ENCODE measurements around the gene ATP7B. TPM values are rescaled to one million over a fixed set of nuclear protein-coding genes. Genes with fewer than 3 reads are reported as not detected.

ATP7B gene
- total and polyA plus RNA-seq, 2 donors (not counting 3 experiments of a cell fraction or from before 2014, with no cell fraction given) = 4.2 to 8.0 TPM

DNA sequence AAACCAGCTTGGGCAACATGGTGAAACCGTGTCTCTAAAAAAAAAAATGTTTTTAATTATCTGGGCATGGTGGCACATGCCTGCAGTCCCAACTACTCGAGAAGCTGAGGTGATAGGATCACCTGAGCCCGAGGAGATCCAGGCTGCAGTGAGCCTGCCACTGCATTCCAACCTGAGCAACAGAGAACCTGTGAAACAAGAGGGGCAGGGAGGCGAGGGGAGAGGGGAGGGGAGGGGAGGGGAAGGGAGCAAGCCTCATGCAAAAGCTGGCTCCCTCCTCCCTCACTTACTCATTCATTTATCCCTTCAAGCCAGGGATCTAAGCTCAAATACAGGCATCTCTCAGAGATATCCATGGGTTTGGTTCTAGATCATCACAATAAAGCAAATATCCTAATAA is 8.9 kb downstream of the ATP7B start:
- no peak for FAIRE-seq
- dilution Hi-C loops (cut with MboI; ENCODE audit: extremely low pct_ligation_motif_present, low sequenced_read_pairs) (no loop called here), intact Hi-C loops (cut with micrococcal nuclease) (loop anchor here (5.0 kb wide), 1 partner anchor 235 kb away; no protein-coding TSS in a partner anchor)
- H3K27ac ChIP-seq (ENCODE audit: insufficient read depth, low read depth, low read length) = no peak overlapping the region
- H2AFZ ChIP-seq (ENCODE audit: low read depth, low read length) = no peak overlapping the region
- no peaks in the 10 kb centered on the region for H3K4me1 ChIP-seq (ENCODE audit: control insufficient read depth, extremely low read depth, insufficient read depth, low read length)
- no peaks in the 10 kb centered on the region for H4K20me1 ChIP-seq (replicated peaks; ENCODE audit: control insufficient read depth, extremely low read depth, insufficient read depth, low read length)
- no peak overlapping the region for H3K4me2 ChIP-seq (ENCODE audit: insufficient read depth, low read length)
- H3K79me2 ChIP-seq (ENCODE audit: control insufficient read depth, insufficient read depth, low read length) = no peaks in the 10 kb centered on the region
- ChIA-PET CTCF (interaction anchor here (1.1 to 6.7 kb wide), 4 partner anchors 10 to 448 kb away, joined by 3 to 45 read pairs (median 9); partner anchors contain the start of genes ALG11 and NEK5), POLR2A (no interaction called here)
- no peaks in the 10 kb centered on the region for H3K36me3 ChIP-seq (ENCODE audit: control insufficient read depth in 2 of 2, extremely low read depth in 1 of 2, insufficient read depth in 2 of 2, low read length in 2 of 2)
- no peak overlapping the region for H3K4me3 ChIP-seq (replicated peaks in 1 of 3; ENCODE audit: insufficient read depth in 1 of 3, low read depth in 1 of 3, low read length in 3 of 3)
- H3K9ac ChIP-seq (replicated peaks; ENCODE audit: extremely low read depth, insufficient read depth, low read length) = no peak overlapping the region
- DNase-seq (ENCODE audit: low read depth, low spot score) = no peak
- H3K27me3 ChIP-seq (ENCODE audit: control insufficient read depth in 2 of 2, insufficient read depth in 2 of 2, low read length in 2 of 2) = peaks cover 2 to 6% of the 10 kb centered on the region in 2 experiments
- TF ChIP-seq, protein P1, sequence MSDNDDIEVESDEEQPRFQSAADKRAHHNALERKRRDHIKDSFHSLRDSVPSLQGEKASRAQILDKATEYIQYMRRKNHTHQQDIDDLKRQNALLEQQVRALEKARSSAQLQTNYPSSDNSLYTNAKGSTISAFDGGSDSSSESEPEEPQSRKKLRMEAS (IDR thresholded peaks at IDR 0.05; ENCODE audit: insufficient read depth, insufficient read length) = no peak
- TF ChIP-seq, protein P2, sequence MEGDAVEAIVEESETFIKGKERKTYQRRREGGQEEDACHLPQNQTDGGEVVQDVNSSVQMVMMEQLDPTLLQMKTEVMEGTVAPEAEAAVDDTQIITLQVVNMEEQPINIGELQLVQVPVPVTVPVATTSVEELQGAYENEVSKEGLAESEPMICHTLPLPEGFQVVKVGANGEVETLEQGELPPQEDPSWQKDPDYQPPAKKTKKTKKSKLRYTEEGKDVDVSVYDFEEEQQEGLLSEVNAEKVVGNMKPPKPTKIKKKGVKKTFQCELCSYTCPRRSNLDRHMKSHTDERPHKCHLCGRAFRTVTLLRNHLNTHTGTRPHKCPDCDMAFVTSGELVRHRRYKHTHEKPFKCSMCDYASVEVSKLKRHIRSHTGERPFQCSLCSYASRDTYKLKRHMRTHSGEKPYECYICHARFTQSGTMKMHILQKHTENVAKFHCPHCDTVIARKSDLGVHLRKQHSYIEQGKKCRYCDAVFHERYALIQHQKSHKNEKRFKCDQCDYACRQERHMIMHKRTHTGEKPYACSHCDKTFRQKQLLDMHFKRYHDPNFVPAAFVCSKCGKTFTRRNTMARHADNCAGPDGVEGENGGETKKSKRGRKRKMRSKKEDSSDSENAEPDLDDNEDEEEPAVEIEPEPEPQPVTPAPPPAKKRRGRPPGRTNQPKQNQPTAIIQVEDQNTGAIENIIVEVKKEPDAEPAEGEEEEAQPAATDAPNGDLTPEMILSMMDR (IDR thresholded peaks at IDR 0.05; ENCODE audit: extremely low read depth in 1 of 2, insufficient read depth in 1 of 2, low read depth in 1 of 2, low read length in 2 of 2) = no peak
- TF ChIP-seq POLR2AphosphoS5 (IDR thresholded peaks at IDR 0.05; ENCODE audit: insufficient read depth, low read depth, low read length) = no peak
- TF ChIP-seq GATA2 (IDR thresholded peaks at IDR 0.05; ENCODE audit: insufficient read depth, insufficient read length, low read depth, low read length) = no peak
- no peak for TF ChIP-seq POLR2A (IDR thresholded peaks at IDR 0.05; ENCODE audit: low read depth, low read length)
- no peak for TF ChIP-seq MYC (IDR thresholded peaks at IDR 0.05; ENCODE audit: low read depth, low read length)
- no peak for TF ChIP-seq FOS (IDR thresholded peaks at IDR 0.05; ENCODE audit: borderline replicate concordance, insufficient read depth, low read length)
- no peak for TF ChIP-seq EZH2 (IDR thresholded peaks at IDR 0.05; ENCODE audit: borderline replicate concordance, low read depth, low read length, severe bottlenecking)
- TF ChIP-seq JUN (IDR thresholded peaks at IDR 0.05; ENCODE audit: borderline replicate concordance, insufficient read depth, insufficient read length, low read depth) = no peak
- H3K9me1 ChIP-seq (replicated peaks; ENCODE audit: control insufficient read depth, extremely low read depth, insufficient read depth, low read length) = no peaks in the 10 kb centered on the region
- no TSS peak for BruUV-seq (replicated peaks)
- no peaks in the 10 kb centered on the region for H3K9me3 ChIP-seq (replicated peaks; ENCODE audit: control insufficient read depth, insufficient read depth, low read length)
